Body of pancreas (tissue), 4 donors: Measurements from ENCODE around the gene PLCXD1. TPM values are rescaled to one million over a fixed set of nuclear protein-coding genes. Genes with fewer than 3 reads are reported as not detected.
"Not testable (repeated sequence)": the region's sequence is repeated elsewhere in the genome, so short reads cannot be mapped to it uniquely, and the experiment has no call there.

Source experiments
- ATAC-seq: fragments of 150-250 bp; one replicate; pipeline ENCODE4 v1.9.1; 2016
- DNase-seq, 4 donors: peaks; one replicate each; pipeline ENCODE4 v3.0.0-alpha.2; 2019
- H3K27ac ChIP-seq, 4 donors: fragments of 200-600 bp; sonication (generic); 1 replicate in 3 of 4; 2 replicates in 1 of 4; pipeline versions ENCODE4 v1.5.1 to v1.6.1; 2016 to 2019; ENCODE audit warnings: mild to moderate bottlenecking in 1 of 4, mixed read lengths in 1 of 4, moderate library complexity in 1 of 4
- H3K27me3 ChIP-seq, 2 donors: fragments of 200-600 bp; sonication (generic); one replicate each; pipeline ENCODE4 v1.6.0; 2016; ENCODE audit warnings: mild to moderate bottlenecking in 1 of 2
- H3K36me3 ChIP-seq, 2 donors: fragments of 200-600 bp; sonication (generic); replicated peaks in 1 of 2; 2 replicates each; pipeline ENCODE4 v1.5.1; 2016; ENCODE audit warnings: low read depth in 2 of 2; ENCODE audit not compliant: insufficient read depth in 1 of 2
- H3K4me1 ChIP-seq: fragments of 200-600 bp; sonication (generic); one replicate; pipeline ENCODE4 v1.6.0; 2016
- H3K4me3 ChIP-seq, 2 donors: fragments of 200-600 bp; sonication (generic); 1 replicate in 1 of 2; 2 replicates in 1 of 2; pipeline ENCODE4 v1.5.1; 2016 to 2019
- H3K9me3 ChIP-seq, 3 donors: fragments of 200-600 bp; sonication (generic); 1 replicate in 2 of 3; 2 replicates in 1 of 3; pipeline ENCODE4 v1.5.1; 2016
- POLR2A ChIP-seq, 3 donors: fragments of 450-650 bp; IDR thresholded peaks; one replicate each; pipeline ENCODE4 v1.6.1; 2016; ENCODE audit warnings: antibody characterized with exemption in 3 of 3, mild to moderate bottlenecking in 2 of 3
- WGBS, 2 donors: methylation state at CpG; one replicate each; pipeline ENCODE4 v1.1.5; 2017; 5-methylcytosine and 5-hydroxymethylcytosine counted together
- intact Hi-C: fragments of 100-400 bp; cut with DNase I; formaldehyde crosslinking; loops from one replicate; pipeline ENCODE4 v1.15.1; 2023
- total RNA-seq, 2 donors: library from RNA; depleted of rRNA; stranded (reverse); fragments of >200 nt; gene quantifications; one replicate each; pipeline ENCODE4 v1.1.0, GENCODE V29; 2016
- TF ChIP-seq, protein P1 (sequence below), 7 experiments: fragments of 450-650 bp in 4 of 7; fragments of 200-600 bp in 3 of 7; sonication (generic) in 3 of 7; IDR thresholded peaks; one replicate each; pipeline ENCODE4 v1.5.1; 2016 to 2019; ENCODE audit warnings: antibody characterized with exemption in 7 of 7

The PLCXD1 gene
- total RNA-seq, 2 donors from 2014 or later = 4.2 to 7.3 TPM

DNA sequence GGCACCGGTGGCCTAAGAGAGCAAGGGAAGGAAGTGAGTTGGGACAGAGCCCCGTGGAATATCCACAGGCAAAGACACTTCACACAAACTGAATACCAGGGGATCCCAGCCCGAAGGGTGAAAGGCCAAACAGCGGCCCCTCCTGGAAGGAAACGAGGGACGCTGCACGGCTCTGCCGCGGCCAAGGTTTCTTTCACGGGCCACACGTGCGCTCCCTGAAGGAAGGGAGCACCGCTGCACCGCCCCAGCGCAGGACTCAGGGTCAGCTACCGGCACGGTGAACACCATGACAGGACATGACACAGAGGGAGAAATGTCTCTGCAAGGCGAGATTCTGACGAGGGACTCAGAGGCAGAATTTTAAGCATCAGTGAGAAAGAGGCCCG lies 69.0 kb downstream of the PLCXD1 start:
- H3K36me3 ChIP-seq = no peaks in the 10 kb centered on the region
- H3K9me3 ChIP-seq = no peaks in the 10 kb centered on the region
- no peaks in the 10 kb centered on the region for H3K27me3 ChIP-seq
- ATAC-seq (no peak), DNase-seq (no peak)
- no peak overlapping the region for H3K4me3 ChIP-seq
- no peaks in the 10 kb centered on the region for H3K4me1 ChIP-seq
- WGBS, 2 donors = 90 to 93% methylated on average over 20 of the region's 20 CpGs
- TF ChIP-seq, protein P1, sequence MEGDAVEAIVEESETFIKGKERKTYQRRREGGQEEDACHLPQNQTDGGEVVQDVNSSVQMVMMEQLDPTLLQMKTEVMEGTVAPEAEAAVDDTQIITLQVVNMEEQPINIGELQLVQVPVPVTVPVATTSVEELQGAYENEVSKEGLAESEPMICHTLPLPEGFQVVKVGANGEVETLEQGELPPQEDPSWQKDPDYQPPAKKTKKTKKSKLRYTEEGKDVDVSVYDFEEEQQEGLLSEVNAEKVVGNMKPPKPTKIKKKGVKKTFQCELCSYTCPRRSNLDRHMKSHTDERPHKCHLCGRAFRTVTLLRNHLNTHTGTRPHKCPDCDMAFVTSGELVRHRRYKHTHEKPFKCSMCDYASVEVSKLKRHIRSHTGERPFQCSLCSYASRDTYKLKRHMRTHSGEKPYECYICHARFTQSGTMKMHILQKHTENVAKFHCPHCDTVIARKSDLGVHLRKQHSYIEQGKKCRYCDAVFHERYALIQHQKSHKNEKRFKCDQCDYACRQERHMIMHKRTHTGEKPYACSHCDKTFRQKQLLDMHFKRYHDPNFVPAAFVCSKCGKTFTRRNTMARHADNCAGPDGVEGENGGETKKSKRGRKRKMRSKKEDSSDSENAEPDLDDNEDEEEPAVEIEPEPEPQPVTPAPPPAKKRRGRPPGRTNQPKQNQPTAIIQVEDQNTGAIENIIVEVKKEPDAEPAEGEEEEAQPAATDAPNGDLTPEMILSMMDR (IDR thresholded peaks at IDR 0.05) = no peak
- no peak for TF ChIP-seq POLR2A (IDR thresholded peaks at IDR 0.05)
- intact Hi-C loops = no loop called here
- no peak overlapping the region for H3K27ac ChIP-seq

DNA sequence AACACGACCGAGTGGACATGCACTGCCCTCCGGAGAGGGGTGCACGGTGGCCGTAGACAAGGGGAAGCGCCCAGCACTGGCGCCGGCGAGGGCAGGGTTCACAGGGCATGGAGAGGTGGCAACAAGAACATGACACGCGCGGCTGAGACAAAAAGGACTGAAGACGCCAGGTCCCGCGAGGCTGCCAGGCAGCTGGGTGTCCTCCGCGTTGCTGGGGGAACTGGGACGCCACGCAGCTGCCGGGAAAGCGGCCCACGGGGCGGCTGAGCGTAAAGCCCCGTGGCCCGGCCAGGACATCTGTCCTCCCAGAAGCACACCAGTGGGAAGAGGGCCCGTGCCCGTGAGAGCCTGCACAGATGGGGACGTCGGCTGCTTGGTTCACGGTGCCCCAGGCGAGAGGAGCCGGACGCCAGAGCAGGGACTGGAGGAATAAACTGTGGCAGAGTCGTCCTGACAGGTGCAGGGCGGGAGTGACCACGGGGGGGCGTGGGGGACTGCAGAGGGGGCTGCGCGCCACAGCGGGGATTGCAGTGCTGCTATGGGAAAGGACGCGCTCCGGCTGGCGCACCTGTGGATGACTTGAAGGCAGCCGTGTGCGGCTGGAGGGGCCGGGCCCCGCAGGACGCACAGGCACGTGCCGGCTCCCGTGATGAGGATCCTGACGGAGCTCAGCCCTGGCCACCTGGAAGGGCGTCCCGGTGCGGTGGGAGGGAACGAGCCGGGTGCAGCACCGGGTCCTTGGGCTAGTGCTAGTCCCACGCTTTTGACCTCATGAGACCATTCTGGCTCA lies 69.5 kb downstream of the PLCXD1 start:
- intact Hi-C loops = no loop called here
- DNase-seq = no peak
- WGBS, 2 donors = 92 to 93% methylated on average over 36 to 50 of the region's 61 CpGs
- Histone ChIP-seq H3K4me1 (no peaks in the 10 kb centered on the region), H3K27me3 (no peaks in the 10 kb centered on the region), H3K36me3 (no peaks in the 10 kb centered on the region), H3K27ac (no peak overlapping the region), H3K9me3 (no peaks in the 10 kb centered on the region), H3K4me3 (no peak overlapping the region)
- no peak for TF ChIP-seq POLR2A (IDR thresholded peaks at IDR 0.05)
- TF ChIP-seq, protein P1 (IDR thresholded peaks at IDR 0.05) = no peak
- ATAC-seq = no peak

DNA sequence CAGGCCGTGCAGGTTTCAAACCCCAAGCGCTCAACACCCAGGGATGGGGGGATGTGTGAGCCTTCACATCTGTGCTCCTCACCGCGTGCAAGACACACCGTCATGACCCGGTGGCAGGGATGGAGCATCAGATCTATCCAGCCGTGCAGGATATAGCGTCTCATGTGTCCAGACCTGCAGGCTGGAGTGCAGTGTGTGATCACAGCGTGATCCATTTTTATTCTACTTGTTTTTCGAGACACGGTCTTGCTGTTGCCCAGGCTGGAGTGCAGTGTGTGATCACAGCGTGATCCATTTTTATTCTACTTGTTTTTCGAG lies 70.1 kb downstream of the PLCXD1 start:
- DNase-seq, ATAC-seq, intact Hi-C loops, H3K36me3 ChIP-seq, H3K9me3 ChIP-seq, H3K27ac ChIP-seq, H3K27me3 ChIP-seq, H3K4me3 ChIP-seq, H3K4me1 ChIP-seq: not testable (repeated sequence)
- 96 to 97% methylated on average over 13 of the region's 13 CpGs for WGBS, 2 donors

DNA sequence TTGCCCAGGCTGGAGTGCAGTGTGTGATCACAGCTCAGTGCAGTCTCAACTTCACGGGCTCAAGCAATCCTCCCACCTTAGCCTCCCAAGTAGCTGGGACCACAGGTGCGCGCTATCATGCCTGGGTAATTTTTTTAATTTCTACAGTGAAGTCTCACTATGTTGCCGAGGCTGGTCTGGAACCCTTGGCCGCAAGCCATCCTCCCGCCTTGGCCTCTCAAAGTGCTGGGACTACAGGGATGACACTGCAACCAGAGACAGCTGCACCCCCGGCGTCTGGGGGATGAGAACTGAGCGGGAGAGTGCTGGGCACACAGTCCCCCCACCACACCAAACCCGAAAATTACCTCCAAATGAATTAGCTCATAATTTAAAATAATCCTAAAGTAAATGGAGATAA lies 70.6 kb downstream of the PLCXD1 start:
- ATAC-seq (no peak), DNase-seq (no peak)
- no peak overlapping the region for H3K4me3 ChIP-seq
- 95 to 96% methylated on average over 10 of the region's 10 CpGs for WGBS, 2 donors
- H3K36me3 ChIP-seq = no peaks in the 10 kb centered on the region
- H3K4me1 ChIP-seq = no peaks in the 10 kb centered on the region
- no peaks in the 10 kb centered on the region for H3K9me3 ChIP-seq
- no peak for TF ChIP-seq POLR2A (IDR thresholded peaks at IDR 0.05)
- TF ChIP-seq, protein P1 (IDR thresholded peaks at IDR 0.05) = no peak
- intact Hi-C loops = no loop called here
- no peaks in the 10 kb centered on the region for H3K27me3 ChIP-seq
- no peak overlapping the region for H3K27ac ChIP-seq

DNA sequence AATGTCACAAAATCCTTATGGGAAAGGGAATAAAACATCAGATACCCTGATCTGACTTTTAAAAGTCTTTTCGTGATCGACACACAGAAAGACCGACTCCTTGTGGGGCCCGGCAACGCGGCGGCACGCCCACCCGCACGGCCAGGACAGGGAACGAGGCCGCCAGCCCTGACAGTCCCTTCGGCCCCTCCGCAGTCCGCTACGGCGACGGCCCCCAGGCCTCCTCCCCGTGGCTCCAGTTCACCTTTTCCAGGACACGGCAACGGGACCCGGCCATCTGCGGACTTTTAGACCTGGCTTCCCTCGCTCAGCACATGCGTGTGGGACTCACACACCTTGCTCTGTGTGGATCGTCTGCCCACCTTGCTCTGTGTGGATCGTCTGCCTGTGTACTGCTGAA lies 71.0 kb downstream of the PLCXD1 start:
- TF ChIP-seq, protein P1 (IDR thresholded peaks at IDR 0.05) = no peak
- no peak for TF ChIP-seq POLR2A (IDR thresholded peaks at IDR 0.05)
- no peak overlapping the region for H3K4me3 ChIP-seq
- no peaks in the 10 kb centered on the region for H3K4me1 ChIP-seq
- H3K27me3 ChIP-seq = no peaks in the 10 kb centered on the region
- no peak for ATAC-seq
- no peaks in the 10 kb centered on the region for H3K9me3 ChIP-seq
- no peak overlapping the region for H3K27ac ChIP-seq
- H3K36me3 ChIP-seq = no peaks in the 10 kb centered on the region
- DNase-seq = no peak
- intact Hi-C loops = no loop called here
- WGBS, 2 donors = 94 to 95% methylated on average over 17 to 24 of the region's 27 CpGs
